GM21717 (cell line): ENCODE results near the gene TRIM32.

Experiments used
- ATAC-seq: cut with Tn5 transposase; IDR thresholded peaks from one replicate; pipeline ENCODE4 v1.9.1; 2021; ENCODE audit warnings: mild to moderate bottlenecking, moderate library complexity; ENCODE audit not compliant: unreplicated experiment

The TRIM32 gene

GRCh38 chr9:116687074-116687753 is at the start of gene TRIM32:
TRIM32 (plus strand) TSS chr9:116687305; CDS start chr9:116697743, 10,438 bp downstream.
- peak; percentile 99 for ATAC-seq

GRCh38 chr9:116639251-116639741 is 47.8 kb upstream of the TRIM32 start:
- no peak for ATAC-seq

- no peak for ATAC-seq
Observed at GRCh38 chr9:116641292-116642059, 45.6 kb upstream of the TRIM32 start.

- no peak for ATAC-seq
Observed at GRCh38 chr9:116643691-116644090, 43.4 kb upstream of the TRIM32 start.

GRCh38 chr9:116644091-116644688 is 42.9 kb upstream of the TRIM32 start:
- no peak for ATAC-seq

- ATAC-seq = peak; percentile 56
Observed at GRCh38 chr9:116646661-116647514, 40.2 kb upstream of the TRIM32 start.

GRCh38 chr9:116647515-116647809 is 39.6 kb upstream of the TRIM32 start:
- no peak for ATAC-seq

- no peak for ATAC-seq
Observed at GRCh38 chr9:116653348-116654058, 33.6 kb upstream of the TRIM32 start.

GRCh38 chr9:116654059-116654355 is 33.1 kb upstream of the TRIM32 start:
- ATAC-seq = no peak

GRCh38 chr9:116656501-116656971 is 30.6 kb upstream of the TRIM32 start:
- ATAC-seq = no peak

GRCh38 chr9:116656977-116657376 is 30.1 kb upstream of the TRIM32 start:
- no peak for ATAC-seq

GRCh38 chr9:116658265-116658664 is 28.8 kb upstream of the TRIM32 start:
- no peak for ATAC-seq

- peak; percentile 82 for ATAC-seq
Observed at GRCh38 chr9:116661037-116661954, 25.8 kb upstream of the TRIM32 start.

GRCh38 chr9:116662646-116663310 is 24.3 kb upstream of the TRIM32 start:
- ATAC-seq = no peak

GRCh38 chr9:116663581-116663980 is 23.5 kb upstream of the TRIM32 start:
- ATAC-seq = no peak

- no peak for ATAC-seq
Observed at GRCh38 chr9:116668970-116669695, 18.0 kb upstream of the TRIM32 start.

GRCh38 chr9:116671605-116672004 is 15.5 kb upstream of the TRIM32 start:
- no peak for ATAC-seq

GRCh38 chr9:116673375-116673774 is 13.7 kb upstream of the TRIM32 start:
- no peak for ATAC-seq
